Spleen (tissue), 11 donors: ENCODE measurements around the gene KRTAP2-4. TPM values are rescaled to one million over a fixed set of nuclear protein-coding genes. Genes with fewer than 3 reads are reported as not detected.
"Not testable (repeated sequence)": the region's sequence is repeated elsewhere in the genome, so short reads cannot be mapped to it uniquely, and the experiment has no call there.

Source experiments
- DNase-seq: peaks from one replicate; pipeline ENCODE4 v3.0.0-alpha.2; 2020
- H3K27ac ChIP-seq, 8 donors: fragments of 200-600 bp; sonication (generic) in 7 of 8; 1 replicate in 4 of 8; 2 replicates in 4 of 8; pipeline versions ENCODE4 v1.5.0 to v1.8.0; 2016 to 2021; ENCODE audit warnings: inconsistent platforms in 4 of 8, mild to moderate bottlenecking in 4 of 8, moderate library complexity in 1 of 8
- H3K27me3 ChIP-seq, 7 donors: fragments of 200-600 bp; sonication (generic) in 6 of 7; replicated peaks in 1 of 7; 1 replicate in 4 of 7; 2 replicates in 3 of 7; pipeline versions ENCODE4 v1.5.0 to v1.8.0; 2016 to 2021; ENCODE audit warnings: inconsistent platforms in 3 of 7, mild to moderate bottlenecking in 1 of 7
- H3K36me3 ChIP-seq, 6 donors: fragments of 200-600 bp; sonication (generic) in 5 of 6; 1 replicate in 4 of 6; 2 replicates in 2 of 6; pipeline versions ENCODE4 v1.5.0 to v1.8.0; 2016 to 2021; ENCODE audit warnings: inconsistent platforms in 2 of 6
- H3K4me1 ChIP-seq, 6 donors: fragments of 200-600 bp; sonication (generic) in 5 of 6; 1 replicate in 3 of 6; 2 replicates in 3 of 6; pipeline versions ENCODE4 v1.5.0 to v1.8.0; 2016 to 2021; ENCODE audit warnings: inconsistent platforms in 3 of 6
- H3K4me3 ChIP-seq, 8 donors: fragments of 200-600 bp; sonication (generic) in 7 of 8; 1 replicate in 4 of 8; 2 replicates in 4 of 8; pipeline versions ENCODE4 v1.5.0 to v1.8.0; 2016 to 2021; ENCODE audit warnings: inconsistent platforms in 4 of 8, mild to moderate bottlenecking in 4 of 8, moderate library complexity in 2 of 8
- H3K9me3 ChIP-seq, 8 donors: fragments of 200-600 bp; sonication (generic) in 7 of 8; 1 replicate in 4 of 8; 2 replicates in 4 of 8; pipeline versions ENCODE4 v1.5.0 to v1.8.0; 2016 to 2021; ENCODE audit warnings: inconsistent platforms in 4 of 8
- POLR2A ChIP-seq, 3 donors: fragments of 450-650 bp; IDR thresholded peaks; one replicate each; pipeline ENCODE4 v1.5.1; 2017; ENCODE audit warnings: antibody characterized with exemption in 3 of 3, mild to moderate bottlenecking in 1 of 3
- POLR2AphosphoS5 ChIP-seq, 3 donors: sonication (generic); formaldehyde crosslinking; IDR thresholded peaks; one replicate each; pipeline ENCODE4 v1.5.1; 2017; ENCODE audit warnings: antibody characterized with exemption in 3 of 3
- WGBS, 5 donors: extraction: QIAGEN DNeasy Blood & Tissue Kit in 3 of 5; methylation state at CpG; one replicate each; pipeline versions ENCODE4 v1.1.5 to v1.1.7; 2013 to 2018; 5-methylcytosine and 5-hydroxymethylcytosine counted together
- intact Hi-C: fragments of 100-400 bp; cut with DNase I; formaldehyde crosslinking; loops from one replicate; pipeline ENCODE4 v1.15.0; 2023; ENCODE audit warnings: low total_unique reads
- polyA plus RNA-seq, 3 donors: library from polyadenylated mRNA; stranded (reverse); fragments of 200-250 nt; gene quantifications; one replicate each; pipeline ENCODE4 v1.2.1, GENCODE V29; 2013
- total RNA-seq, 7 donors: library from RNA; depleted of rRNA in 3 of 7; stranded (reverse); fragments of >200 nt in 3 of 7; fragmentation: NEBNext Ultra II Directional in 4 of 7; extraction: Animal tissue kit (Norgen Biotek cat#: 25700) in 4 of 7; gene quantifications; one replicate each; pipeline versions ENCODE4 v1.1.0 to v1.2.1, GENCODE V29; 2016 to 2021
- TF ChIP-seq, protein P1 (sequence below), 11 experiments: fragments of 200-600 bp in 7 of 11; fragments of 450-650 bp in 4 of 11; sonication (generic) in 4 of 11; IDR thresholded peaks in 8 of 11; conservative IDR thresholded peaks in 3 of 11; 1 replicate in 7 of 11; 2 replicates in 4 of 11; pipeline versions ENCODE4 v1.4.0 to v1.8.0; 2016 to 2021; ENCODE audit warnings: antibody characterized with exemption in 11 of 11, inconsistent platforms in 4 of 11, mild to moderate bottlenecking in 1 of 11
- donor health status: healthy with polysubstance abuse.
- donor health status: DM: no; HTN: no; CAD: no; lungs with moderate emphysema.
- donor health status: DM: no; HTN: no; CAD: no.
- donor health status: Bipolar disorder and iron deficiency.
- donor health status: healthy.
- donor health status: DM: no; HTN: no; CAD: no.
- donor health status: DM: yes; HTN: yes; CAD: no.

KRTAP2-4 gene
- total and polyA plus RNA-seq, 10 donors, result not detected

DNA sequence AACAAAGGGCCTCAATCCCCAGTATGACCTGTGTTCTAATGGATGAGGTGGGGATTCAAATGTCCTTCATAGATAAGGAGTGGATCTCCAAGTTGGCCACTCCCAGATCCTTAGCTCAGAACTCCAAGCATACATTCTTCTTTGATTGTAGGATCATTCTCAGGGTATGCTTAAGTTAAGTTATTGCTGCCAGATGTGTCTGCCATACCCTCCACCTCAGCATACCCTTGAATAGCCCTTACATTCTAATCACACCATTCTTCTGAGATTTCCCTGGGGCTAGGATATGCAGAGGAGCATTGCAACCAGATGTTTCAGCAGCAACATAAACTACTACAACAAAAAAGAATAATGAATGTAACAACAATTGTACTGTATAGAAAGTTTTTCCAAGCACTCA lies 1.6 kb upstream of the KRTAP2-4 start:
- DNase-seq, result no peak
- Histone ChIP-seq H3K4me3 (no peak overlapping the region), H3K27me3 (peaks cover 0 to 1% (median 0%) of the 10 kb centered on the region in 7 donors), H3K36me3 (no peaks in the 10 kb centered on the region), H3K27ac (no peak overlapping the region), H3K4me1 (no peaks in the 10 kb centered on the region), H3K9me3 (no peaks in the 10 kb centered on the region)
- intact Hi-C loops, result no loop called here
- TF ChIP-seq, protein P1, sequence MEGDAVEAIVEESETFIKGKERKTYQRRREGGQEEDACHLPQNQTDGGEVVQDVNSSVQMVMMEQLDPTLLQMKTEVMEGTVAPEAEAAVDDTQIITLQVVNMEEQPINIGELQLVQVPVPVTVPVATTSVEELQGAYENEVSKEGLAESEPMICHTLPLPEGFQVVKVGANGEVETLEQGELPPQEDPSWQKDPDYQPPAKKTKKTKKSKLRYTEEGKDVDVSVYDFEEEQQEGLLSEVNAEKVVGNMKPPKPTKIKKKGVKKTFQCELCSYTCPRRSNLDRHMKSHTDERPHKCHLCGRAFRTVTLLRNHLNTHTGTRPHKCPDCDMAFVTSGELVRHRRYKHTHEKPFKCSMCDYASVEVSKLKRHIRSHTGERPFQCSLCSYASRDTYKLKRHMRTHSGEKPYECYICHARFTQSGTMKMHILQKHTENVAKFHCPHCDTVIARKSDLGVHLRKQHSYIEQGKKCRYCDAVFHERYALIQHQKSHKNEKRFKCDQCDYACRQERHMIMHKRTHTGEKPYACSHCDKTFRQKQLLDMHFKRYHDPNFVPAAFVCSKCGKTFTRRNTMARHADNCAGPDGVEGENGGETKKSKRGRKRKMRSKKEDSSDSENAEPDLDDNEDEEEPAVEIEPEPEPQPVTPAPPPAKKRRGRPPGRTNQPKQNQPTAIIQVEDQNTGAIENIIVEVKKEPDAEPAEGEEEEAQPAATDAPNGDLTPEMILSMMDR (IDR thresholded peaks at IDR 0.05 in 8 of 11, conservative IDR thresholded peaks at IDR 0.05 in 3 of 11), result no peak
- TF ChIP-seq POLR2A (IDR thresholded peaks at IDR 0.05), result no peak
- no peak for TF ChIP-seq POLR2AphosphoS5 (IDR thresholded peaks at IDR 0.05)

GRCh38 chr17:41065016-41065689 lies 526 bp downstream of the KRTAP2-4 start:
- DNase-seq, H3K9me3 ChIP-seq, H3K27ac ChIP-seq, intact Hi-C loops, H3K36me3 ChIP-seq, H3K4me1 ChIP-seq, H3K4me3 ChIP-seq: not testable (repeated sequence)
- H3K27me3 ChIP-seq, result peaks cover 0 to 14% (median 0%) of the 10 kb centered on the region in 7 donors
- WGBS, 5 donors, result 74 to 93% (median 78%) methylated on average over 7 to 10 of the region's 16 CpGs

- Histone ChIP-seq H3K4me1 (no peaks in the 10 kb centered on the region), H3K9me3 (no peaks in the 10 kb centered on the region), H3K4me3 (no peak overlapping the region), H3K27ac (no peak overlapping the region), H3K27me3 (peaks cover 0 to 22% (median 2%) of the 10 kb centered on the region in 7 donors), H3K36me3 (no peaks in the 10 kb centered on the region)
- intact Hi-C loops, result no loop called here
- WGBS, 5 donors, result 61 to 78% (median 71%) methylated on average over 1 of the region's 1 CpG
- TF ChIP-seq, protein P1 (IDR thresholded peaks at IDR 0.05 in 8 of 11, conservative IDR thresholded peaks at IDR 0.05 in 3 of 11), result no peak
- TF ChIP-seq POLR2AphosphoS5 (IDR thresholded peaks at IDR 0.05) (no peak), POLR2A (IDR thresholded peaks at IDR 0.05) (no peak)
- DNase-seq, result no peak
Measured at GRCh38 chr17:41064301-41064700, 1.4 kb downstream of the KRTAP2-4 start.

- Histone ChIP-seq H3K36me3 (no peaks in the 10 kb centered on the region), H3K27ac (no peak overlapping the region), H3K4me1 (no peaks in the 10 kb centered on the region), H3K9me3 (no peaks in the 10 kb centered on the region), H3K4me3 (no peak overlapping the region), H3K27me3 (peaks cover 0 to 30% (median 7%) of the 10 kb centered on the region in 7 donors)
- intact Hi-C loops, result no loop called here
- no peak for DNase-seq
- TF ChIP-seq POLR2AphosphoS5 (IDR thresholded peaks at IDR 0.05), result no peak
- TF ChIP-seq, protein P1 (IDR thresholded peaks at IDR 0.05 in 8 of 11, conservative IDR thresholded peaks at IDR 0.05 in 3 of 11), result no peak
- no peak for TF ChIP-seq POLR2A (IDR thresholded peaks at IDR 0.05)
- 81 to 91% (median 86%) methylated on average over 4 of the region's 4 CpGs for WGBS, 5 donors
Measured at GRCh38 chr17:41063449-41063848, 2.2 kb downstream of the KRTAP2-4 start.
